DOHH2 (cell line): ENCODE measurements around the gene L3MBTL4.

Experiments used
- H3F3A ChIP-seq: fragments of 200-600 bp; sonication (generic), shearing (Covaris generic); 2 replicates; pipeline ENCODE4 v1.6.0; 2016; ENCODE audit warnings: antibody characterized with exemption, mild to moderate bottlenecking; ENCODE audit not compliant: control insufficient read depth, insufficient read depth
- H3K27ac ChIP-seq: fragments of 200-600 bp; sonication (generic); 2 replicates; pipeline ENCODE4 v1.5.1; 2014; ENCODE audit warnings: low read depth, mild to moderate bottlenecking, low read length, moderate library complexity
- H3K27me3 ChIP-seq: fragments of 200-600 bp; sonication (generic); 2 replicates; pipeline ENCODE4 v1.6.1; 2014; ENCODE audit warnings: mild to moderate bottlenecking, low read length, mixed read lengths; ENCODE audit not compliant: control insufficient read depth
- H3K36me3 ChIP-seq: fragments of 200-600 bp; sonication (generic); 2 replicates; pipeline ENCODE4 v1.6.1; 2014; ENCODE audit warnings: mild to moderate bottlenecking, low read length, moderate library complexity, mixed read lengths; ENCODE audit not compliant: control insufficient read depth
- H3K4me1 ChIP-seq: fragments of 200-600 bp; sonication (generic); 2 replicates; pipeline ENCODE4 v1.6.1; 2014; ENCODE audit warnings: mild to moderate bottlenecking, low read length, mixed read lengths; ENCODE audit not compliant: control insufficient read depth
- H3K4me2 ChIP-seq: fragments of 200-600 bp; sonication (generic); 2 replicates; pipeline ENCODE4 v1.6.0; 2014; ENCODE audit warnings: mild to moderate bottlenecking, low read length, moderate library complexity
- H3K4me3 ChIP-seq: fragments of 200-600 bp; sonication (generic); 2 replicates; pipeline ENCODE4 v1.5.1; 2014; ENCODE audit warnings: mild to moderate bottlenecking, low read length, mixed read lengths
- H3K79me2 ChIP-seq: fragments of 200-600 bp; sonication (generic); 2 replicates; pipeline ENCODE4 v1.6.1; 2014; ENCODE audit warnings: mild to moderate bottlenecking, low read length, mixed read lengths; ENCODE audit not compliant: control insufficient read depth
- H3K9me2 ChIP-seq: fragments of 200-600 bp; sonication (generic); replicated peaks from 2 replicates; pipeline ENCODE4 v1.6.1; 2014; ENCODE audit warnings: mild to moderate bottlenecking, low read length, mixed read lengths; ENCODE audit not compliant: control insufficient read depth
- H3K9me3 ChIP-seq: fragments of 200-600 bp; sonication (generic); 2 replicates; pipeline ENCODE4 v1.6.1; 2014; ENCODE audit warnings: antibody characterized with exemption, low read length, mixed read lengths; ENCODE audit not compliant: control insufficient read depth, insufficient read depth
- H4K20me1 ChIP-seq: fragments of 200-600 bp; sonication (generic); 2 replicates; pipeline ENCODE4 v1.6.0; 2014; ENCODE audit warnings: low read depth, mild to moderate bottlenecking, antibody characterized with exemption, low read length, moderate library complexity; ENCODE audit not compliant: control insufficient read depth, insufficient read depth
- CTCF ChIP-seq: fragments of 200-600 bp; sonication (generic); IDR thresholded peaks from one replicate; pipeline ENCODE4 v1.5.1; 2014; ENCODE audit warnings: antibody characterized with exemption, mild to moderate bottlenecking, low read depth, low read length; ENCODE audit not compliant: poor library complexity, severe bottlenecking
- EZH2phosphoT487 ChIP-seq: fragments of 200-600 bp; sonication (generic); IDR thresholded peaks from 2 replicates; pipeline ENCODE4 v1.6.1; 2017; ENCODE audit warnings: borderline replicate concordance, mild to moderate bottlenecking, antibody characterized with exemption, low read length, moderate library complexity, mixed read lengths

The L3MBTL4 gene

GRCh38 chr18:6368017-6368416 is 46.7 kb downstream of the L3MBTL4 start:
- Histone ChIP-seq H3F3A (no peaks in the 10 kb centered on the region), H4K20me1 (no peaks in the 10 kb centered on the region), H3K9me2 (no peaks in the 10 kb centered on the region), H3K9me3 (no peaks in the 10 kb centered on the region), H3K4me3 (no peak overlapping the region), H3K27ac (no peak overlapping the region), H3K36me3 (no peaks in the 10 kb centered on the region), H3K4me2 (no peak overlapping the region), H3K4me1 (no peaks in the 10 kb centered on the region), H3K79me2 (no peaks in the 10 kb centered on the region), H3K27me3 (no peaks in the 10 kb centered on the region)
- no peak for TF ChIP-seq CTCF
- TF ChIP-seq EZH2phosphoT487: no peak

- no peaks in the 10 kb centered on the region for H3K4me1 ChIP-seq
- H3K27ac ChIP-seq: no peak overlapping the region
- no peaks in the 10 kb centered on the region for H3K36me3 ChIP-seq
Measured at GRCh38 chr18:6367208-6367607, 47.5 kb downstream of the L3MBTL4 start.

GRCh38 chr18:6366776-6367175 is 47.9 kb downstream of the L3MBTL4 start:
- no peak overlapping the region for H3K4me3 ChIP-seq
- H3K9me3 ChIP-seq: no peaks in the 10 kb centered on the region
- H3K36me3 ChIP-seq: no peaks in the 10 kb centered on the region
- H3K79me2 ChIP-seq: no peaks in the 10 kb centered on the region
- H3K4me1 ChIP-seq: no peaks in the 10 kb centered on the region
- H3K9me2 ChIP-seq: no peaks in the 10 kb centered on the region
- H3K27ac ChIP-seq: no peak overlapping the region
- H3K27me3 ChIP-seq: no peaks in the 10 kb centered on the region
- no peak overlapping the region for H3K4me2 ChIP-seq
- TF ChIP-seq CTCF (no peak), EZH2phosphoT487 (no peak)
- no peaks in the 10 kb centered on the region for H4K20me1 ChIP-seq
- H3F3A ChIP-seq: no peaks in the 10 kb centered on the region

More at GRCh38 chr18:6367208-6367607, 47.5 kb downstream of the L3MBTL4 start:
- Histone ChIP-seq H3F3A (no peaks in the 10 kb centered on the region), H3K9me2 (no peaks in the 10 kb centered on the region), H4K20me1 (no peaks in the 10 kb centered on the region), H3K4me2 (no peak overlapping the region), H3K9me3 (no peaks in the 10 kb centered on the region), H3K27me3 (no peaks in the 10 kb centered on the region), H3K79me2 (no peaks in the 10 kb centered on the region), H3K4me3 (no peak overlapping the region)
- TF ChIP-seq CTCF (no peak), EZH2phosphoT487 (no peak)

- Histone ChIP-seq H4K20me1 (no peaks in the 10 kb centered on the region), H3K9me3 (no peaks in the 10 kb centered on the region), H3K4me2 (no peak overlapping the region), H3K4me3 (no peak overlapping the region), H3K9me2 (no peaks in the 10 kb centered on the region), H3K79me2 (no peaks in the 10 kb centered on the region), H3K4me1 (no peaks in the 10 kb centered on the region), H3K36me3 (no peaks in the 10 kb centered on the region), H3K27me3 (no peaks in the 10 kb centered on the region), H3F3A (no peaks in the 10 kb centered on the region), H3K27ac (no peak overlapping the region)
- TF ChIP-seq CTCF (no peak), EZH2phosphoT487 (no peak)
Measured at GRCh38 chr18:6365385-6365784, 49.3 kb downstream of the L3MBTL4 start.
